Left lung (tissue), 10 donors: ENCODE measurements around the gene KLHDC4. TPM values are rescaled to one million over a fixed set of nuclear protein-coding genes. Genes with fewer than 3 reads are reported as not detected.
A peak's percentile ranks its signal among the peaks of the same experiment; 100 is the strongest.

Experiments used
- ATAC-seq: fragments of 200-7000 bp; cut with Tn5 transposase; one replicate; pipeline ENCODE4 v1.9.1; 2020; ENCODE audit warnings: moderate library complexity
- DNase-seq, 4 donors: peaks; one replicate each; pipeline ENCODE4 v3.0.0-alpha.2; 2013 to 2020
- H3K27ac ChIP-seq, 2 donors: fragments of 200-600 bp; sonication (generic) in 1 of 2; one replicate each; pipeline versions ENCODE4 v1.5.0 to v1.8.0; 2020 to 2021
- H3K27me3 ChIP-seq, 2 donors: fragments of 200-600 bp; sonication (generic) in 1 of 2; one replicate each; pipeline versions ENCODE4 v1.5.0 to v1.8.0; 2020 to 2021
- H3K36me3 ChIP-seq, 2 donors: fragments of 200-600 bp; sonication (generic) in 1 of 2; one replicate each; pipeline versions ENCODE4 v1.5.0 to v1.8.0; 2020 to 2021
- H3K4me1 ChIP-seq, 2 donors: fragments of 200-600 bp; one replicate each; pipeline ENCODE4 v1.8.0; 2021
- H3K4me3 ChIP-seq, 2 donors: fragments of 200-600 bp; sonication (generic) in 1 of 2; one replicate each; pipeline versions ENCODE4 v1.5.0 to v1.8.0; 2020 to 2021; ENCODE audit warnings: mild to moderate bottlenecking in 1 of 2
- H3K9me3 ChIP-seq, 2 donors: fragments of 200-600 bp; sonication (generic) in 1 of 2; one replicate each; pipeline versions ENCODE4 v1.5.0 to v1.8.0; 2020 to 2021
- intact Hi-C, 2 donors: fragments of 100-400 bp; cut with DNase I; formaldehyde crosslinking; loops; one replicate each; pipeline versions ENCODE4 v1.11.2 to v1.14.2; 2022
- polyA plus RNA-seq, 6 donors: library from polyadenylated mRNA; unstranded; fragments of 120-200 nt; gene quantifications; one replicate each; pipeline ENCODE4 v1.2.1, GENCODE V29; 2013; ENCODE audit not compliant: insufficient read length in 6 of 6
- total RNA-seq, 2 donors: library from RNA; stranded (reverse); fragmentation: NEBNext Ultra II Directional; extraction: Animal tissue kit (Norgen Biotek cat#: 25700); gene quantifications; one replicate each; pipeline ENCODE4 v1.2.1, GENCODE V29; 2021
- TF ChIP-seq, protein P1 (sequence below), 2 donors: fragments of 200-600 bp; sonication (generic) in 1 of 2; IDR thresholded peaks; one replicate each; pipeline versions ENCODE4 v1.5.0 to v1.8.0; 2021; ENCODE audit warnings: antibody characterized with exemption in 2 of 2
- donor health status: DM: no; HTN: yes; CAD: no.
- donor health status: DM: no; HTN: no; CAD: no.

KLHDC4 gene
- total and polyA plus RNA-seq, 8 donors = 31.3 to 46.7 (median 36.9) TPM

DNA sequence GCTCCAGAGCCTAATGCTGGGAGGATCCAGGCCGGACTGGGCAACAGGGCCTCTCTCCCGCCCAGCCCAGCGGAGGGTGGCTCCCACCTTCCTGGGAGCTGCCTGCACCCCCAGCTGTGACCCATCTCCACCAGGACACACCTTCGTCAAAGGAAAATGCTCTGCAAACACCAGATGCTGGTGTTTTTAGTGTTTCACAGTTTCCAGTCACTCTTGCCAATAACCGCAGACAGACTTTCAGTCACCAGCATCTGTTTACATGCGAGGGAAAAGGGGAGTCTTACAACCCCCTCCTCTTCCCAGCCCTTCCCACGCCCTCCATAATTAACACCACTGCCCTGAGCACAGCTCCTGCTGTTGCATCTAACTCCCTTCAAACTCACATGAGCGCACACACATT is 25.3 kb downstream of the KLHDC4 start:
- no peak for ATAC-seq
- intact Hi-C loops = no loop called here
- no peak overlapping the region for H3K27ac ChIP-seq
- peaks cover 0 to 78% of the 10 kb centered on the region in 2 donors for H3K36me3 ChIP-seq
- no peak for DNase-seq
- H3K4me3 ChIP-seq = no peak overlapping the region
- no peaks in the 10 kb centered on the region for H3K4me1 ChIP-seq
- no peaks in the 10 kb centered on the region for H3K9me3 ChIP-seq
- H3K27me3 ChIP-seq = no peaks in the 10 kb centered on the region
- TF ChIP-seq, protein P1, sequence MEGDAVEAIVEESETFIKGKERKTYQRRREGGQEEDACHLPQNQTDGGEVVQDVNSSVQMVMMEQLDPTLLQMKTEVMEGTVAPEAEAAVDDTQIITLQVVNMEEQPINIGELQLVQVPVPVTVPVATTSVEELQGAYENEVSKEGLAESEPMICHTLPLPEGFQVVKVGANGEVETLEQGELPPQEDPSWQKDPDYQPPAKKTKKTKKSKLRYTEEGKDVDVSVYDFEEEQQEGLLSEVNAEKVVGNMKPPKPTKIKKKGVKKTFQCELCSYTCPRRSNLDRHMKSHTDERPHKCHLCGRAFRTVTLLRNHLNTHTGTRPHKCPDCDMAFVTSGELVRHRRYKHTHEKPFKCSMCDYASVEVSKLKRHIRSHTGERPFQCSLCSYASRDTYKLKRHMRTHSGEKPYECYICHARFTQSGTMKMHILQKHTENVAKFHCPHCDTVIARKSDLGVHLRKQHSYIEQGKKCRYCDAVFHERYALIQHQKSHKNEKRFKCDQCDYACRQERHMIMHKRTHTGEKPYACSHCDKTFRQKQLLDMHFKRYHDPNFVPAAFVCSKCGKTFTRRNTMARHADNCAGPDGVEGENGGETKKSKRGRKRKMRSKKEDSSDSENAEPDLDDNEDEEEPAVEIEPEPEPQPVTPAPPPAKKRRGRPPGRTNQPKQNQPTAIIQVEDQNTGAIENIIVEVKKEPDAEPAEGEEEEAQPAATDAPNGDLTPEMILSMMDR (IDR thresholded peaks at IDR 0.05) = no peak

DNA sequence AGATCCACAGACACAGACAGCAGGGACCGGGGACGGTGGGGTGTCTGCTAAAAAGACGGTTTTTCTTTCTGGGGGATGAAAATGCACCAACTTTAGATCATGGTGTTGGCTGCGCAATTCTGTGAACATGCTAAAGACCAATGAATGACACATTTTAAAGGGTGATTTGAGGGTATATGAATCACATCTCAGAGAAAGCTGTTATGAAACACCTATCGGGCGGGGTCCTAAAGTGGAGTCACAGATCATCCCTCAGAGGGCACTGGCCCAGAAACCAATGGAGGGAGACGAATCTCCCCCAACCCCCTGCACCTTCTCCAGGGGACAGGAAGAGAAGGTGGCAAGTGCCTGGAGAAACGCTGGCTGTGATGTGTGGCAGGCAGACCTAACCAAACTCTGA is 26.0 kb downstream of the KLHDC4 start:
- ATAC-seq = no peak
- DNase-seq = no peak
- intact Hi-C loops = no loop called here
- Histone ChIP-seq H3K36me3 (peaks cover 0 to 73% of the 10 kb centered on the region in 2 donors), H3K4me3 (no peak overlapping the region), H3K27ac (no peak overlapping the region), H3K4me1 (no peaks in the 10 kb centered on the region), H3K9me3 (no peaks in the 10 kb centered on the region), H3K27me3 (no peaks in the 10 kb centered on the region)
- TF ChIP-seq, protein P1 (IDR thresholded peaks at IDR 0.05) = no peak

DNA sequence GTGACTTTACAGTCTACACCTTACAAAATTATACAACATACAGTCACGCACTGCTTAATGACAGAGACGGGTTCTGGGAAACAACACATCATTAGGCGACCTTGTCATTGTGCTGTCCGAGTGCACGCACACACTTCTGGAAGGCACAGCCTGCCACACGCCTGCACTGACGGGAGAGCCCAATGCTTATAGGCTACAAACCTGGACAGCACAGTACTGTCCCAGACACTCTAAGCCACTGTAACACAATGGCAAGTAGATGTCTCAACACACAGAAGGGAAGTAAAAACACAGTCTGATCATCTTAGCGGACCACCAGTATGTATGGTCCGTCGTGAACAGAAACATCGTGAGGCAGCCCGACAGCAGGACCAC is 29.8 kb downstream of the KLHDC4 start:
- TF ChIP-seq, protein P1 (IDR thresholded peaks at IDR 0.05) = no peak
- Histone ChIP-seq H3K27ac (no peak overlapping the region), H3K9me3 (no peaks in the 10 kb centered on the region), H3K4me3 (no peak overlapping the region), H3K27me3 (no peaks in the 10 kb centered on the region), H3K36me3 (peaks cover 0 to 63% of the 10 kb centered on the region in 2 donors), H3K4me1 (no peaks in the 10 kb centered on the region)
- intact Hi-C loops = no loop called here
- ATAC-seq (no peak), DNase-seq (no peak)

DNA sequence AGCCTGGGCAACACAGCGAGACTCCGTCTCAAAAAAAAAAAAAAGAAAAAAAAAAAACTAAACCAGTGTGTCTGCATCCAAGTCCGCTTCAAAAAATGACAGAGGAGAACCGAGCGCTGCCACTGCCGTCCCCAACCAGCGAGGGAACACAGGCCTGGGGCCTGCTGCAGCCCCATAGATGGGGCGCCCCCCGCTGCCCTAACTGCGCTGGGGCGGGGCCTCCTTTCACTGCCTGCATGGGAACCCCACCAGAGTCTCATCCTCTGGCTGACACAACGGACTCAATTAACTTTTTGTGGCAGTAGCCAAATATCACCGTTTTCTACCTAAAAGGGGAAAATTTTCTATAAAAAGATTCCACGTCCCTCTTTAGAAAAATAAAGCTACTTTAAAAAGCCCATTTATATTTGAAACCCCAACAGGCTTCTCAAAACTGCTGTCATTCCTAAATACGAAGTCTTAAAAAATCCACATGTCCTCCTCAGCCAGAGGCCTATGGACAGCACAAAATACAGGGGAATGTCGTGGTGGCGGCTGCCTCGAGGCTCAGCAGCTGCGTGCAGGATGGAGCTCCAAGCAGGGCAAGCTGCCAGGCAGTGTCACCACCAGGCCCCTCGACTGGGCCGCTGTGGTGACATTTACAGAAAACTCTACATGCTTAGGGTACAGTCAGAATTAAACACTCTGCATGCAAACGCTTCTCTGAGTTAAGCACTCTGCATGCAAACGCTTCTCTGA is 30.3 kb downstream of the KLHDC4 start:
- ATAC-seq = no peak
- intact Hi-C loops = no loop called here
- Histone ChIP-seq H3K27me3 (no peaks in the 10 kb centered on the region), H3K36me3 (peaks cover 0 to 58% of the 10 kb centered on the region in 2 donors), H3K9me3 (no peaks in the 10 kb centered on the region), H3K4me3 (no peak overlapping the region), H3K4me1 (no peaks in the 10 kb centered on the region), H3K27ac (no peak overlapping the region)
- TF ChIP-seq, protein P1 (IDR thresholded peaks at IDR 0.05) = no peak
- DNase-seq = peak in 1 of 4 donors; percentile 17

DNA sequence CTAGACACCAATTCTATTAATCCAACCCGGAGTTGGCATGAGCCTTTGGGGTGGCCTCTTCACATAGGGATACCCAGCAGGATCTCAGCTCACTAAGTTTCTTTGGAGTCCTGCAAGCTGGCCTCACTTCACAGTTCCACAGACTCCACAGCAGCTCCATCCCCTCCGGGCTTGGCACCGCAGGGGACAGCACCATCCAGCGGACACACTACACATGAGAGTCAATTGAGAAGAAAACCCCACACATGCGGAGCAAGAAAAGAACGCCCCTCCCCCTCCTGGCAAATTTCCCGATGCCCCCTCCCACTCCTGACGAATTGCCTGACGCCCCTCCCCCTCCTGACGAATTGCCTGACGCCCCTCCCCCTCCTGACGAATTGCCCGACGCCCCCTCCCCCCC is 31.1 kb downstream of the KLHDC4 start:
- H3K27ac ChIP-seq = no peak overlapping the region
- TF ChIP-seq, protein P1 (IDR thresholded peaks at IDR 0.05) = no peak
- no peak for DNase-seq
- H3K4me1 ChIP-seq = no peaks in the 10 kb centered on the region
- no peak overlapping the region for H3K4me3 ChIP-seq
- H3K36me3 ChIP-seq = peaks cover 0 to 58% of the 10 kb centered on the region in 2 donors
- no peaks in the 10 kb centered on the region for H3K9me3 ChIP-seq
- no peak for ATAC-seq
- no peaks in the 10 kb centered on the region for H3K27me3 ChIP-seq
- intact Hi-C loops = no loop called here
